Adrenal gland (tissue), 5 donors: ENCODE data around the gene MRPS2.

Experiments used
- CTCF ChIP-seq, 6 experiments: fragments of 450-650 bp in 4 of 6; fragments of 200-600 bp in 2 of 6; sonication (generic) in 1 of 6; IDR thresholded peaks; 1 replicate in 5 of 6; 2 replicates in 1 of 6; pipeline versions ENCODE4 v1.5.1 to v1.8.0; 2016 to 2021; ENCODE audit warnings: antibody characterized with exemption in 6 of 6, mild to moderate bottlenecking in 2 of 6, moderate library complexity in 1 of 6
- POLR2A ChIP-seq, 2 donors: fragments of 450-650 bp; IDR thresholded peaks; one replicate each; pipeline ENCODE4 v1.6.1; 2017; ENCODE audit warnings: antibody characterized with exemption in 2 of 2, mild to moderate bottlenecking in 2 of 2, moderate library complexity in 1 of 2
- donor health status: DM: no; HTN: no; CAD: no.

GRCh38 chr9:135526730-135527571, 26.5 kb downstream of the MRPS2 start:
- TF ChIP-seq CTCF (IDR thresholded peaks at IDR 0.05) (no peak), POLR2A (IDR thresholded peaks at IDR 0.05) (no peak)
